HT1080 (cell line): ENCODE measurements around the gene SLC25A25. TPM values are rescaled to one million over a fixed set of nuclear protein-coding genes. Genes with fewer than 3 reads are reported as not detected.

Source experiments
- DNase-seq: peaks from one replicate; pipeline ENCODE4 v3.0.0-alpha.2; 2015; ENCODE audit warnings: low read depth
- total RNA-seq: library from RNA; depleted of rRNA; stranded (reverse); fragments of >200 nt; shearing (Covaris generic); gene quantifications from 2 replicates; pipeline ENCODE4 v1.2.3, GENCODE V29; 2014

SLC25A25 gene
- total RNA-seq, 1 experiment from 2014 or later, result 15.1 TPM

DNA sequence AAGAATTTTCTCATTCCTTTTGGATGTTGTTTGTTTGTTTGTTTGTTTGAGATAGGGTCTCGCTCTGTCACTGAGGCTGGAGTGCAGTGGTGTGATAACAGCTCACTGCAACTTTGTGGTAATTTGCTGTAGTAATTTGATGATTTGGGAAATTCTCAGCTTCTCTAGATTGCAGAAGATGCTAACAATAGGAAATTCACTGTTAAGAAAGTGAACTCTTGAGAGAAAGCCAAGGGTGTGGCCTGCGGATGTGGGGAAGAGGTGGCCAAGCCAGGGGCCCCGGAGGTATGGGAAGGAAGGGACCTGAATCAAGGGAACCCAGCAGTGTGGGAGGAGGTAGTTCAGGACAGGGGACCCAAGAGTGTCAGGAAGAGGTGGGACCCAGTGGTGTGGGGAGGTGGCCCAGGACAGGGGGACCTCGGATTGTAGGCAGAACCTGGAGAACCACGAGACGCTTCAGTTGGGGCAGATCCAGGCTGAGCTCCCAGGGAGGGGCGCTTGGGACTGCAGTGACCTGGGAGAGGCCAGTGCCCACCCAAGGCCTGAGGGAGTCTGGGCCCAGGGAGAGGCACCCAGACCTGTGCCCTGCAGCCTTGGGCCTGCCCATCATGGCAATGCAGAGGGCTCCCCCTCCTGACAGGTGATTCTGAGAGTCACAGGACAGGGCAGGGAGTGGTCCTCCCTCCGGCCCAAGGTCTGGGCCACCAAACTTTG, 75.7 kb downstream of the SLC25A25 start:
- no peak for DNase-seq

DNA sequence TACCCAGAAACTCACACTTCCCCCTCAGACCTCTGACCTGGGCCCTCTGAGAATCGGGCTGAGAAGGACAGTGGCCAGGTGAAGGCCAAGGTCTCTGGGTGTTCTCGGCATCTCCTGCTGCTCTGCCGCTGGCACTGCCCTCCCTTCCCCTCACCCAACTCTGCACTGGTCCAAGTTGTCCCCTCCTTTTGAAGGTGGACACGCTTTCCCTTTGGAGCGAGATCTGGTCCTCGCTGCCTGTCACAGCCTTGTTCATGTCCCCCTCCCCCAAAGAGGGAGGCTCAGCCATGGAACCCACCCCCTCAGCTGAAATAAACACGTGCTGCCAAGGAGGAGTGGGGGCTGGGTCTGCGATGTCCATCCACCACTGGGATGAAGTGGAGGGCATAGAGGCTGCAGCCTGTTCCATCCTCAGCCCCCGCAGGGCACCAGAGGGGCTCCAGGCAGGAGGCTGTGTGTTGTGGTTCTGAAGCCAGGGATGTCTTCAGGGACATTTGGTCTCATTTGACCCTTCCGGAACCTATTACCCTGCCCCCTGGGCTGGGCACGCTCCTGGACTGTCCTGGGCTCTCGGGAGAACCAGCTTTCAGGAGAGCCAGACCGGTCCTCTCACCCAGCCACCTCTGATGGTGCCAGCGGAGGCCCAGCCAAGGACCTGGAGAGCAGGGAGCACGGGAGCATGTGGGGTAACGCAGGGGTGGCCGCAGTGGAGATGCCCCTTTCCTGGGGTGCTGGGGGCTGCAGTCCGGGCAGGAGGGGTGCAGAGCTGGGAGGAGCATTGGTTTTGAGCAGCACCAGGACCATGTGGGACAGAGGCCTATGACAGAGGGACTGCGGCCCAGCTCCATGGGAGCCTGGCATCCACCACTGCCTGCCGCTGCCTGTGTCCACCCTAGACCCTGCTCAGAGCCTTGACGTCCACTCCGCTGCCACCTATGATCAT, 76.5 kb downstream of the SLC25A25 start:
- no peak for DNase-seq

DNA sequence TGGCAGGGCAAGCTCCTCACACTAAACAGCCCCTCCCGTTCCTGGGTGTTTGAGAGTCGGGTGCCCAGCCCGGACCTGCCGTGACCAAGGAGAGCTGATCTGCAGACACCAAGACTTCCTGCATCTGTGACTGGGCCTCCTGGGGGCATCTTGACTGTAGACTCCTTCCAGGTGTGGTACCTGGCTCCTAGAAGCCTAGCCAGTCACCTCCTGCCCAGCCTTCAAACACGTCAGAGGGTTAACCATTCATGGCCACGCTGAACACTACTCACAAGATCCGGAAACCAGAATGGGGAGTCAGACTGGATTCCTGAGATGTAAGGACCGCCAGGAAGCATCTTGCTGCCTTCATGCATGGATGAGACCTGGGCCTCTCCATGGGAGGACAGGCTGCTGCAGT, 77.5 kb downstream of the SLC25A25 start:
- no peak for DNase-seq

DNA sequence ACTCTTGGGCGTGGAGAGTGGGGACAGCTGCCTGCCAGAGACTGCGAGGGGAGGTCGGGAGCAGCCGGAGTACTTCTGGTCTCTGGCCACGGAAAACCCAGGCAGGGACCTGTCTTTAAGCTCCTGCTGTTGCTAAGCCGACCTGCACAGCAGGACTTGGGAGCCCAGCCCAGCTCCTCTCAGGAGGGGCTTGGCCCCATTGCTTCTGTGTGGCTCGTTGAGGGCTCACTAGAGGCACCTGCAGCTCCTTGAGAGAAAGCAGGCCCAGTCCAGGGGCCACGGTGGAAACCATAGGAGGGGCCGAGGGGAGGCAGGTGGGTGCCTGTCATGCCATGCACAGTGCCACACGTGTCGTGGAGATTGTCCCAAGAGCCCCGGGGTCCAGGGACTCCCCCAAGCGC, 77.9 kb downstream of the SLC25A25 start:
- DNase-seq, result no peak

DNA sequence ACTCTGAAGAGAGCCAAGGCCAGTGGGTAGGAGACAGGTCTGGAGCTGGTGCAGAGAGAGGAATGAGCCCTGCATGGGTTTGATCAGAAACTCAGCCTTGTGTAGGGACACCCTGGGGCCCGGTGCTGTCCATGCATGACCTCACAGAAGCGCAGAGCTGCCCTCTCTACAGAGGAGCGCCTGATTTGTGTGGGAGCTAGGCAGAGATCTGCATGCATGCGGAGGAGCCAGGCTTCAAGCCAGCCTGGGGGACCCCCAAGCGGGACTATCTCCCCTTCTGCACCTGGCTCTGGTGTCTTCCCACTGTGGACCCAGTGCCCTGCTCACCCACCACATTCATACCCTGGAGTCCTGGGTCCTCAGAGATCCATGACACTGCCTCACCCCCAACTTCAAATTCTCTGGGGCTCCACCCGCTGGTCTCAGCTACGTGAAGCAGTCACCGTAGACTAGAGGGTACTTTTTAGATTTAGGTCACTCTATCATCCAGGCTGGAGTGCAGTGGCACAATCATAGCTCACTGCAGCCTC, 78.6 kb downstream of the SLC25A25 start:
- DNase-seq, result no peak

DNA sequence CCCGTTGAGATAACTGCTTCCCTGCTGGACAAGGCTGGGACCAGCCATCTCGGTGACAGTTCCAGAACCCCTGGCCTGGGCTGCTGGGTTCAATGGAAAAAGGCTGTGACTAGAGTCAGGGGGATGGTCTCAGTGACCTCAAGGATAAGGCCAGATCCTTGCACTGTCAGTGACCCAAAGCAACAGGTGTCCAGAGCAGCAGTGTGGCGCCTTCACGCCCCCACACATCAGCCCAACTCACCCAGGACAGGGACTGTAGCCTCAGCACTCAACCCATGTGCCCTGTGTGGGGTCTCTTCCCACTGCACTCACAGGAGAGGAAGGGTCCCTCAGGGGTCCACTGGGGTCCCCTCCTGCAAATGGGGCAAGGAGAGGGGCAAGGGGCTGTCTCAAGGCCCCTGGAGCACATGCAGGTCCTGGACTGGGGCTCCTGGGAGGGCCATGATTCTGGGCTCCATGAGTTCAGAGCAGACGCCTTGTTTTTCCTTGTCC, 80.5 kb downstream of the SLC25A25 start:
- DNase-seq, result no peak

DNA sequence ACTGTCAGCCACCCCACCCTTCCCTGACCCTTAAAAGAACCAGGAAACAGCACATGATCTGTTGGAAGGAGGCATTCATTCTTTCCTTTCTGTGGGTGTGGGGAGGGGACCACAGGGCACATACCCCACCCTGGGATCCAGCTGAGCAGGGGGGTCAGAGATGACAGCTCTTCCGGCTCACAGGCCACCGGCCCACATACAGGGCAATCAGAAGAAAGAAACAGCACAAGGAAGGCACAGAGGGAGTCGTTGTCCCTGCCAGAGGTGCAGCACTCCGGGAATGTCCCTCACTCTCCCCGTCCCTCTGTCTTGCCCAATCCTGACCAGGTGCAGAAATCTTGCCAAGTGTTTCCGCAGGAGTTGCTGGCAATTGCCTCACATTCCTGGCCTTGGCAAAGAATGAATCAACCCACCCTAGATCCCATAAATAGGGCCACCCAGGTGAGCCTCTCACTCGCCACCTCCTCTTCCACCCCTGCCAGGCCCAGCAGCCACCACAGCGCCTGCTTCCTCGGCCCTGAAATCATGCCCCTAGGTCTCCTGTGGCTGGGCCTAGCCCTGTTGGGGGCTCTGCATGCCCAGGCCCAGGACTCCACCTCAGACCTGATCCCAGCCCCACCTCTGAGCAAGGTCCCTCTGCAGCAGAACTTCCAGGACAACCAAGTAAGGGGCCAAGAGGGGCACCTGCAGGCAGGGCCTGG, 81.1 kb downstream of the SLC25A25 start, which contains the start of gene LCN2:
TSS of gene LCN2 (plus strand) at position 453 of the 701 bp plus-strand sequence. CDS start at position 526, 73 bp downstream.
- DNase-seq, result no peak

DNA sequence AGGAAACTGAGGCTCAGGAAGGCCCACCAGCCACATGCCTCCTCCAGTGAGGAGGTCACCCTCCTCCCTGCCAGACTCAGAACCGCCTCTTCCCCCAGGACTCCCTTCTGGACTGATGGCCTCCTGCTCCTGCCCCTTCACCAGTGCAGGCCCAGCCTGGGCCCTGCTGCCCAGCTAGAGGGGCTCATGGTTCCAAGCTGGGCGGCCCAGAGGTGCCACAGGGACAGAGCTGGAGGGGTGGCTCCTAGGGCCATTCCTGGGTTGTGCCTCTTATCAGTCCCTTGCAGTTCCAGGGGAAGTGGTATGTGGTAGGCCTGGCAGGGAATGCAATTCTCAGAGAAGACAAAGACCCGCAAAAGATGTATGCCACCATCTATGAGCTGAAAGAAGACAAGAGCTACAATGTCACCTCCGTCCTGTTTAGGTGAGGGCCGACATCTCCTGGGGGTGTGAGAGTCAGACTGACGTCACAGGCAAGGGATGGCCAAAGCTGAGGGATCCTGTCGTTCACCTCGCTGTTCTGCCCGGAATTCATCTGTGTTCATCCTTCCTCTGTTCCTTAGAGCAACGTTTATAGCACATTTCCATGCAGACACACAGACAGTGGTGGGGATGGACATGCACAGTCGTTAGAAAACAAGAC, 82.0 kb downstream of the SLC25A25 start:
- DNase-seq, result no peak

DNA sequence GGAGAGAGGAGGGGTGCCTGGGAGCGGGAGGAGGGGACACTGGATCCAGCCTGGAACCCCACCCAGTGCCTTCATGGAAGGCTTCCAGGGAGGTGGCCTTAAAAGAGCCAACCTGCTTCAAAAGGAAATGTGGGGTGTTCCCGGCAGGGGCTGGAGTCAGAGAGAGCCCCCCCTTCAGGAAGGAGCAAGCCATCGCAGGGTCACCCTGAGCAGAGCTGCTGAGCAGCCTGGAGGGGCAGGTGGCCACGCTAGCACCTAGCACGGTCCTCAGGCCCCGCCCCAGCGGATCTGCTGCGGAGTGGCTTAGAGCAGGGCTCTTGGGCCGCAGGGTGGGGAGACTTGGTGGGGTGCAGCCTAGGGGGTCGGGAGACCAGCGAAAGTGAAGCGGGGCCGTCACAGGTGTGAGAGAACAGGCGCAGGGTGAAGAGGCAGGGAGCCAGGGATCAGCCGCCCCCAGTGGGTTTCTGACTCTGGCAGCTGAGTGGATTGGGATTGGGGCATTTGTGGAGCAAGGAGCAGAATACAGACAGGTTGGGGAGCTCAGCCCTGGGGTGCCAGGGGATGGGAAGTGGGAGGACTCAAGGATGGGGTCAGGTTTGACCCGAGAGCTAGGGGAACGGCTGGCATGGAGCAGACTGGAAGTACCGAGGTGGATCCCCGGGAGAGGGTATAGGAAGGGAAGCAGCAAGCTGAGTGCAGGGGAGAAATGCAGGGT, 82.7 kb downstream of the SLC25A25 start:
- DNase-seq, result no peak

DNA sequence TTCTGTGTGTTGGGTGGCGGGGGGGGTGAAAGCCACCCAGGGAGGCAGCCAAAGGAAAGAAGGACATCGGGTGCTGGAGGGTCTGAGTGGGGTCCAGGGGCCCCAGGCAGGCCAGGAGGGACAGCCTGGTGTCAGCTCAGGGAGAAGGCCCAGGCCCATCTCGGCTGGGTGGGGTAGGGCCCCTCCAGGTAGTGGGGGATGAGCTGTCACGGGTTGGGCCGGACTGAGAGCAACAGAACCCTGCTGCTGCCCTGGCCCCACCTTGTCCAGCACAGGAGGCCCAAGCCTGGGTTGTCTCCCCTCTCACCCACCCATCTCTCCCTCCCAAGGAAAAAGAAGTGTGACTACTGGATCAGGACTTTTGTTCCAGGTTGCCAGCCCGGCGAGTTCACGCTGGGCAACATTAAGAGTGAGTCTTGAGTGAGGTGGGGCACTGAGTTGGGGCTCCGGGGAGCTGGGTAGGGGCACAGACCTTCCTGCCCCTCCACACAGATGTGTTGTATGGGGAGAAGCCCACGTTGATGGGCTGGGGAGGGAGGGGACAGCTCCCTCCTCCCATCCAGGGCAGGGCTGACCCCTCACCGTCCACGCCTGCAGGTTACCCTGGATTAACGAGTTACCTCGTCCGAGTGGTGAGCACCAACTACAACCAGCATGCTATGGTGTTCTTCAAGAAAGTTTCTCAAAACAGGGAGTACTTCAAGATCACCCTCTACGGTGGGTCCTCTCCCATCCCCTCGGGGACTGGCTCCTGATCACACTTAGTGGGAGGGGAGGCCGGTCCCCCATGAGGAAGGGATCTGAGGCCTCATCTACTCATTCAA, 83.5 kb downstream of the SLC25A25 start:
- DNase-seq, result no peak

DNA sequence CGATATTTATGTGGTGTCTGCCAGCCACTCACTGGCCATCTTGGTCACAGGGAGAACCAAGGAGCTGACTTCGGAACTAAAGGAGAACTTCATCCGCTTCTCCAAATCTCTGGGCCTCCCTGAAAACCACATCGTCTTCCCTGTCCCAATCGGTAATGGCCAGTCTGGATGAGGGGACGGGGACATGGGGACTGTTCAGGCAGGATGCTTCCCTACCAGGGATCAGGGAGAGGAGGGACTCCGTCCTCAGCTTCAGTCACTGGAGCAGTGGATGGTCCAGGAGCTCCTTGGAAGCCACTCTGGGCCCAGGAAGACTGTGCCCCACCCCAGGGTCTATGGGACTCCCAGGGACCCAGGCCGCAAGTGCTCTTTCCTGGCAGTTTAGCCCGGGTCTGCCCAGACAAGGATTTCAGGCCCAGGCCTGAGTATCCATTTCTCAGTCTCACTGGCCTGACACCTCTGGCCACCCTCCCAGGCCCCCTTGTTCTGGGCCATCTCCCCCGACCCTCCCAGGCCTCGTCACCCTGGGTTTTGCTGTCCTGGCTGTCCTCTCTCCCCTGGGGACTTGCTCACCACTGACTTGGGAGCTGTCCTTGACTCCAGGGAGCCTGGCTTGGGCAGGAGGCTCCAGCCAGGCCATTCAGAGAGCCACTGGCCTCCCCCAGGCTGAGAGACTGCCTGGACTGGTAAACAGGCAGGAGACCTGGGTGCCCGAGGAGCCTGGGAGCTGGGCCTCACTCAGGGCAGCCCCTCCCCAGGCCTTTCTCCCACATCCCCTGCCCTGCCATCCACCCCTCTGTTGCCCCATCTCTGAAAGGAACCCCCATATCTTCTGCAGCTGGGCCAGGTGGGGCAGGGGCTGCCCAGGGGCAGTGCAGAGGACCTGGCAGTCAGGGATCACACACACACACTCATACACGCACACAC, 84.4 kb downstream of the SLC25A25 start:
- DNase-seq, result no peak

DNA sequence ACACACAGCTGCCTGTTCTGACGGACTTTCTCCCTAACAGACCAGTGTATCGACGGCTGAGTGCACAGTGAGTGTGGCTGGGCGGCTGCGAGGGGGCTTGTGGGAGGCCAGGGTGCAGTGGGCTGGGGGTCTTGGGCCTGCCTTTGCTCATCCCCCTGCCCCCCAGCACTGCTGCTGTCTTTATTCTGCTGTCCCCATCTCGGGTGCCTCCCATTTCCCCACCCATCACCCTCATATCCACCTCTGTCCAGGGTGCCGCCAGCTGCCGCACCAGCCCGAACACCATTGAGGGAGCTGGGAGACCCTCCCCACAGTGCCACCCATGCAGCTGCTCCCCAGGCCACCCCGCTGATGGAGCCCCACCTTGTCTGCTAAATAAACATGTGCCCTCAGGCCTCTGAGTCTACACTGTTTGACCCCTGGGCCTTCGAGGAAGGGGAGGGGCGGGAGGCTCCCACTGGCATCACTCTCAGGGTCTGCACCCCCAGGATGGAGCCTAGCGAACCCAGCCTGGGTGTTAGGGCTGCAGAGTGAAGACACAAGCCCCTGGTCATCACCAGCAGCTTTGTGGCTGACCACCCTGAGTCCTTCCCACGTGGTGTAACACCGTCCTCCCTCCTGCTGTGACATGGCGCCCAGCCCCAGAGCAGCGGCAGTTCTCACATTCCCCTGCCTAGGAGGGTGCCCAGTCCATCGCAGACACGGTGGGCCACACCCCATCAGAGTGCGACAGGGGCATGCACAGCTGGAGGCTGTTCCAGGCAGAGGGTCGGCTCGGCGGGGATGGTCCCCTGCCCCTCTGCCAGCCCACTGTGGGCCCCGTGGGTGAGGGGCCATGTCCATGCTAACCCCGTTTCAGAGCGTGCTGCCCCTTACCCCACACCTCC, 85.3 kb downstream of the SLC25A25 start:
- no peak for DNase-seq

DNA sequence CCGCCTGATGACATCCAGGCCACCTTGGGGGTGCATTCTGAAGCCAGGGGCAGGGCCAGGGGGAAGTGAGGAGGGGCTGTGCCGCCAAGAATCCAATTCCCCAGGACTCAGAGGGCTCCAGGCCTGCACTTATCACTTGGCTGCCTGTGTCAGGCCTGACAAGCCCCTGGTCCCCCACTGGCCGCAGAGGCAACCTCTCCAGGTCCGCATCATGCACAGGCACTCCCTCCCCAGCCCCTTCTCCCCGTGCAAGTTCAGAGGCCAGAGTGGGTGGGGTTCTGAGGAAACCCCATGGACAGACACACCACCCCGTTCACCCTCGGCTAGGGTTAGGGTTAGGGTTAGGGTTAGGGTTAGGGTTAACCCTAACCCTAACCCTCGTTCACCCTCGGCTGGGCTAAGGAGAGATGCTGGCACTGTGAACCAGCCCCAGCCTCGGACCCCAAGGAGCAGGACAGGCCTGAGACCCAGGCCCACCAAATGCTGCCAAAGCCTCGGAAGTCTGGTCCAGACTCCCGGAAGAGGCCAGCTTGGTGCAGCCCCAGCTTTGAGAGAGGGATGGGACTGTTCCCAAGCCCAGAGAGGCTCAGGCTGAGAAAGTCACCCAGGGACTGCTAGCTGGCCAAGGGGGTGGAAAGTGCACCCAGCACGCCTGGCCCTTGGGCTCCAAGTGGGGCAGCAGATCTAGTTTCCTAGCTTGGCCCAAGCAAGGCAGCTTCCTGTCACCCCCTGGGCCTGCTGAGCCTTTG, 86.1 kb downstream of the SLC25A25 start:
- no peak for DNase-seq

DNA sequence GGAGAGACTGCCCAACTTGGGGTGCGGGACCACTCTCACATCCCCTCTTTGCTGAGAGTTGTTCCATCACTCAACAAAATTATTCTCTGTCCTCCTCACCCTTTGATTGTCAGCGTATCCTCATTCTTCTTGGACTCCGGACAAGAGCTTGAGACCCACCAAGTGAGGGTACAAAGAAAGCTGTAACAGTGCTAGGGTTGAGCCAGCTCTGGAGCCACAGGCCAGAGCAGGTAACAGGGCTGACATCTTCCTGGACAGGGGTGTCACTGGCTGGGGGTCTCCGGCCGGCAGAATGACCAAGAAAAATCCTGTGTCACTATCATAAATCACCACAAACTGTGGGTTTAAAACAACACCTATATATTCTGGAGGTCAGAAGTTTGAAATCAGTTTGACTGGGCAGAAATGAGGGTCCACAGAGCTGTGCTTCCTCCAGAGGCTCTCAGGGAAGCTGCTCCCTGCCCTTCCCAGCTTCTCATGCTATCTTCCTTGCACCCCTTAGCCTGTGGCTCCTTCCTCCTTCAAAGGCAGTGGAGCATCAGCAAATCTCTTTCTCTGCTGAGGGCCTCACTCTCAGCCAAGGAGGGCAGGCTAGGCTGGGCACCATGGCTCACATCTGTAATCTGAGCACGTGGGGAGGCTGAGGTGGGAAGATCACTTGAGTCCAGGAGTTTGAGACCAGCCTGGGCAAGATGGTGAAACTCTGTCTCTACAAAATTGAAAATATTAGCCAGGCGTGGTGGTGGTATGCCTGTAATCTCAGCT, 87.9 kb downstream of the SLC25A25 start:
- DNase-seq, result no peak
